GM18520 (cell line): ENCODE results near the gene RASAL1.

Experiments
- ATAC-seq: cut with Tn5 transposase; IDR thresholded peaks from one replicate; pipeline ENCODE4 v1.9.1; 2021; ENCODE audit not compliant: unreplicated experiment

The RASAL1 gene

DNA sequence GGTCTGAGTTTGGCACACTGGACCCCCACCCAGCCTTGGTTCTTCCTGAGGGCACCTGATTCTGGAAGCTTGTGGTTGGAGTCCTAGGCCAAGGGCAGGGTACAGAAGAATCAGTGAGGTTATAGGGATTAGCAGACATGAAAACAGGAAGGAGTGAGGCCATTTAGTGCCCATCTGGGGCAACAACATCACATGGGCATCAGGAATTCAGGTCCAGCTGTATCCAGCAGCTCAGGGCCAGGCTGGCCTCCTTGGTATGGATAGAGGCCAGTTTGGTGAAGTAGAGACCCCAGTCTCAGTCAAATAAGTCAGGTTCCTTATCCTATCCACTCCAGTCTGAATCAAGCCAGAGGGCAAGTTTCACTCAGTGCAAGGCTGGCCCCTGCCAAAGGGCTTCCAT lies 36.2 kb downstream of the RASAL1 start:
- ATAC-seq: no peak

GRCh38 chr12:113098441-113099028 lies 37.0 kb downstream of the RASAL1 start:
- no peak for ATAC-seq

GRCh38 chr12:113097716-113098440 lies 37.7 kb downstream of the RASAL1 start:
- ATAC-seq: no peak

DNA sequence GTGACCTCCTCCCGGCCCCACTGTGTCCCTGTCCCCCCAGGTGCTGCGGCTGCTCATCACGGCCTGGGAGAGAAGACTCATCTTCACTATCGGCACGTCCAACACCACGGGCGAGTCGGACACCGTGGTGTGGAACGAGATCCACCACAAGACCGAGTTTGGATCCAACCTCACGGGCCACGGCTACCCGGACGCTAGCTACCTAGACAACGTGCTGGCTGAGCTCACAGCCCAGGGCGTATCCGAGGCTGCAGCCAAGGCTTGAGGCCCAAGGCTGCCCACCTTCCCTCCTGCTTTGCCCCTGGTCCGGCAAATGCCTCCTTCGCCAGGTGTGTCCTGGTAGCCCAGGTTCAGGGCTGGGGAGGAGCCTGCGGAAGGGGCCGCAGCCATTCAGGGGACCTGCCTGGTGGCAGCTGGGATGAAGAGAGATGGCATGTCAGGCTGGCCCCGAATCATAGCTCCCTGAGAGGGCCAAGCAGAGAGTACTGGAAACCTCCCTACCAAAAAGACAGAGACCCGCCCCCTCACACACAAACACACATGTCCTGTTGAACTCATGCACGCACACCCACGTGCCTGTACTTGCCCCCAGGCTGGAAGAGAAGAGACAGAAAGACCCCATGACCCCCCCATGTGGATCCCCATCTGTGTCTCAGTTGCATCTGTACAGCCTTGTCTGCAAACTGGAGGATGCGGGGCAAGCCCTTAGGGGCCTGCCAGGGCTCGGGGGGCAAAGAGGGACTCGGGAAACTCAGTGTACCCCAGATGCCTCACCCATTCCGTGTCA lies 38.7 kb downstream of the RASAL1 start:
- no peak for ATAC-seq

DNA sequence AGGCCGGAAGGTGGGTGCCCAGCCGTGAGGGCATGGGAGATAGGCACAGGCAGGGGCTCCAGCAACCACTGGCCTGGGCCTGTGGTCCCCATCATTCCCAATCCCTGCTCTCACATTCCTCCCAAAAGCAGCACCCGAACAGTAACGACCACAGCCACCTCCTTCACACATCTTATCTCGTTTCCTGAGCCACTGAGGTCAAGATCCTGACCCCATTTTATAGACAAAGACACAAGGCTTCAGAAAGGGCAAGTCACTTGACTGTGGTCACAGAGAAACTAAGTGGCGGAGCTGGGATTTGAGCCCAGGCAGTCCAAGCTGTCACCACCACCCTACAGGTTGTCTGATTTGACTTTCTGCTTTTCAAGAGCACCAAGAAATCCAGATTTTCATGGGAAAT lies 40.2 kb downstream of the RASAL1 start:
- ATAC-seq: no peak

DNA sequence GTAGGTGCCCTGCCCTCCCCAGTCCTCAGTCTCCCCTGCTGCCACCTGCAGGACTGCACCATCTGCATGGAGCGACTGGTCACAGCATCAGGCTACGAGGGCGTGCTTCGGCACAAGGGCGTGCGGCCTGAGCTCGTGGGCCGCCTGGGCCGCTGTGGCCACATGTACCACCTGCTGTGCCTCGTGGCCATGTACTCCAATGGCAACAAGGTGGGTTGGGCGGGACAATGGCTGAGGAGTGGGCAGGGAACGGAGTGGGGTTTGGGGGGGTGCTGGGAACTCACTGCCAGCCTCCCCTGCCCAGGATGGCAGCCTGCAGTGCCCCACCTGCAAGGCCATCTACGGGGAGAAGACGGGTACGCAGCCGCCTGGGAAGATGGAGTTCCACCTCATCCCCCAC lies 40.8 kb downstream of the RASAL1 start:
- ATAC-seq: no peak

GRCh38 chr12:113093409-113094101 lies 42.0 kb downstream of the RASAL1 start:
- no peak for ATAC-seq

DNA sequence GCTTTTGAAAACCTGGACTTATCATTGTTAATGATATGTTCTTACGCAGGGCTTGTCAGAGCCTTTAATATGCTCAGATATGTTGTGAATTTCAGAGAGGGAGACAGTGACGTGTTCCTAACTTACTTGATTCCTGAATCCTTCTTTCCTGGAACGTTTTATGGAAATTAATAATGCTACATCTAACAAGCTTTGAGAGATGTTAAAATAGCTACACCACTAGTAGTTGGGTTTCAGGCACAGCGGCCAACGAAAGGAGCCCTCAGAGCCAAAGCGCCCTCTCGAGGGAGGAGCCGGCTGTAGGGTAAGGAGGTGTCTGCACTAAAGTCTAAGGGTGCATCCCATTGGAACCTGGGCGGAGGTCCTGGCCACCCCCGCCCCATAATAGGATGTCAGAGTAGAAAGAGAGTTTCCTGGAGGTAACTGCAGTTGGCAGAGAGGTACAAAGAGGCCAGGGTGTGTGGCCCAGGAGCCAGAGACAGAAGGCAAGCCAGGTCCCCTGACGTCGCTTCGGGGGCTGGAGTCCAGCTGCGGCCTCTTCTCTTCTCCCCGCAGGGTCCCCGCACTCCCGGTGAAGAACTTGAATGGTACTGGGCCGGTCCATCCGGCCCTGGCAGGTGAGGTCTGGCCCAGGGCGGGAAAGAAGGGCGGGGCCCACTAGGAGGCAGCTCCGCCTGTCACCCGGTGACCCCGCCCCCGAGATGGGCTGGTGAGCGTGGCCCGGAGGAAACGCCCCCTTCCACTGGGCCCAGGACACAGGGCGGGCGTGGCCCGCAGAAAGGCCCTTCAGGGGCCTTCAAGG lies 42.8 kb downstream of the RASAL1 start:
- ATAC-seq: no peak

GRCh38 chr12:113091506-113091905 lies 44.1 kb downstream of the RASAL1 start:
- no peak for ATAC-seq

GRCh38 chr12:113090740-113091139 lies 44.8 kb downstream of the RASAL1 start:
- no peak for ATAC-seq

GRCh38 chr12:113089839-113090238 lies 45.7 kb downstream of the RASAL1 start:
- no peak for ATAC-seq

DNA sequence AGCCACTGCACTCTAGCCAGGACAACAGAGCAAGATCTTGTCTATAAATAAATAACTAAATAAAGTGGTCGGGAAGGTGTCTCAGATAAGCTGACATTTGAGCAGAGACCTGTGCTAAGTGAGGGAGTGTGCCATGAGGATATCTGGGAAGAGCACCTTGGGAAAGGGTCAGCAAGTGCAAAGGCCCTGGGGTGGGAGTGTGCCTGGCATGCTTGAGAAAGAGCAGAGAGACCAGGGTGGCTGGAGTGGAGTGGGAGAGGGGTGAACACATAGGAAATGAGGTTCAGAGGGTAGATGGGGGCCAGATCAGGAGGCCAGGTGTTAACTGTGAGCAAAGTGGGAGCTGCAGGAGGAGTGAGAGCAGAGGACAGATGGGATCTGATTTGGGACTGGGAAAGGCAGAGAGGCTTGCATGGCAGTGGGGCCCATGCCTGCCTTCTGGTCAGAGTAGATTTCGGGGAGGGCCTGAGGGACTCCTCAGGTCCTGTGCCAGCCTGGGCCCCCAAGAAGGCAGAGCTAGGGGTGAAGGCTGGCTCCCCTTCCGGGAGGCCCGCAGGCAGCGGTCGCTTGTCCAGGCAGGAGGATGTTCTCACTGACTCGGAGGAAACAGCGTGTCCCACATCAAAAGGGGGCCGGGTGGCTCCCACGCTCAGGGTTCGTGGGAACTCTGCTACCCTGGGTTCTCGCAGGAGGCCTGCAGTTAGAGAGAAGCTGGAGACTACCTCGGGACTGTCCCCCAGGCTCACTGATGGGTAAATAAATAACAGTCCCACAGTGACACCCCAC lies 46.4 kb downstream of the RASAL1 start:
- no peak for ATAC-seq

DNA sequence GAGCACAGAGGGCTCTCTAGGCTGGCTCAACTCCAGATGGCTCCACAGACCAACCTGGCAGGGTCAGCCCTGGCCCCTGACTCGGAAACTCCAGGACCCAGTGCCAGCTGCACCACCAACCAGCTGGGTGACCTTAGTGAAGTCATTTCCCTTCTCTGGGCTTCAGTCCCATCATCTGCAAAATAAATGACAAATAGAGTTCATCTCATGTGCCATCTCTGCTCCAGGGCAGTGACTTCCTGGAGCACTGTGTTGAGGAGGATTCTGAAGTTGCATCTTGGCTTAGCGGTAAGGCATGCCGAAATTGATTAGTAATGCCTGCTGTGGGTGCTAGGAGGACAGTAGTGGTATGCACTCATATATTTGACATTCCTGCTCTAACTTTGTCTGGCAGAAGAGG lies 47.5 kb downstream of the RASAL1 start:
- no peak for ATAC-seq

- ATAC-seq: no peak
These were observed 48.4 kb downstream of the RASAL1 start for GRCh38 chr12:113087193-113087592.

DNA sequence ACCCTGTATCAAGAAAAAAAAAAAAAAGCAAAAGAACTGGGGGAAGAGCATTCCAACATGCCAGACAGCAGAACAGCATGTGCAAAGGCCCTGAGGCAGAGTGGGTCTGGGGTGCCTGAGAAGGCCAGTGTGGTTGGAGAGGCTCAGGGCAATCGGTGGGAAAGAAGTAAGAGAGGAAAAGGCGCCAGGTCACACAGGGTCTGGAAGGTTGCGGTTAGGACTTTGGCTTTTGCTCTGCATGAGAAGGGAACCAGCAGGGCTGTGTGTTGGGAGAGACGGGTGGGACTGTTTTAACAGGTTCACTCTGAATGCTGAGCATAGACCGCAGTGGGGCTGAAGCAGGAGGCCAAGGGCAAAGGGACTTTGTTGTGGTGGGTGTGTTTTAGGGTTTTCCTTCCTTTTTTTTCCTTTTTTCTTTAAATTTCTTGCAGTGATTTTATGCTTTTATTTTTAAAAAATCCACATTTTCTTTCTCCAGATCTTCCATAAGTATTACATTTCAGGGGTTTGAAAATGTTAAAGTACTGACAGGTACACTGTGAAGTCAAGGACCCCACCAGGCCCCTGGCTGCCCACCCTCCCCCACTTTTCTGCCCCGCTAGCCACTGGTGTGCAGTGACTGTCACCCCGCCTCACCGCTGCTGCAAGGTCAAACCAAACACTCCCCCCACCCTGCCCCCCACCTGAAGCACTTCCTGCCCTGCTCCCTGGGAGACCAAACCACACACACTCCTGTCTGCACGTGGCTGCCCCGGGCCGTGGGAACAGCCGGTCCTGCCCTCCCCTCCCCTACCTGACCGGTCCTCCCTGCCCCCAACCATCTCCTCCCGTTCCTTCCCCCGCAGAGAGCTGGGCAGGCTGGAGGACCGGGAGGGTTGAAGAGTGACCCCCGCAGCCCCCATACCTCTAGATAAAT lies 49.1 kb downstream of the RASAL1 start:
- ATAC-seq: no peak

DNA sequence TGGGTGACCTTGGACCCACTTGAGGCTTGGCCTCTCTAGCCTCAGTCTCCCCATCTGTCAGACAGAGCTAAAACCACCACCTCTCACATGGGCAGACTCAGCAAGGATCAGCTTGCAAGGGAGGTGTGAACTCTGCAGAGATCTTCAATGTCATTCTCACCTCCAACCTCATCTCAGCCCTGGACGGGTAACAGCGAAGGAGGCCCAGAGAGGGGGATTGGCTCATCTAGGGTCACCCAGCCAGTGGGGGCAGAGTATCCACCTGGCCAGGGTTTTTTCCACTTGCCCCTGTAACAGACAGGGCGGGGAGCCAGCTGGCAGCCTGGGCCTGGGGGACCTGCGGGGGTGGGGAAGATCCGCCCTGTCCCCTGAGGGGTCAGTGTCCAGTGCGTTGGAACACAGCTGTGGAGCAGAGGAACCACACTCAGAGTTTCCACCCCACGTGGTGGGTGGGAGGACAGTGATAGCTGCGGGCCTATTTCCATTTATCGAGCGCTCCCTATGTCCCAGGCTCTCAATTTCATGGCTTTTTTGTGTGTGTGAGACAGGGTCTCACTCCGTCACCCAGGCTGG lies 51.6 kb downstream of the RASAL1 start:
- no peak for ATAC-seq

DNA sequence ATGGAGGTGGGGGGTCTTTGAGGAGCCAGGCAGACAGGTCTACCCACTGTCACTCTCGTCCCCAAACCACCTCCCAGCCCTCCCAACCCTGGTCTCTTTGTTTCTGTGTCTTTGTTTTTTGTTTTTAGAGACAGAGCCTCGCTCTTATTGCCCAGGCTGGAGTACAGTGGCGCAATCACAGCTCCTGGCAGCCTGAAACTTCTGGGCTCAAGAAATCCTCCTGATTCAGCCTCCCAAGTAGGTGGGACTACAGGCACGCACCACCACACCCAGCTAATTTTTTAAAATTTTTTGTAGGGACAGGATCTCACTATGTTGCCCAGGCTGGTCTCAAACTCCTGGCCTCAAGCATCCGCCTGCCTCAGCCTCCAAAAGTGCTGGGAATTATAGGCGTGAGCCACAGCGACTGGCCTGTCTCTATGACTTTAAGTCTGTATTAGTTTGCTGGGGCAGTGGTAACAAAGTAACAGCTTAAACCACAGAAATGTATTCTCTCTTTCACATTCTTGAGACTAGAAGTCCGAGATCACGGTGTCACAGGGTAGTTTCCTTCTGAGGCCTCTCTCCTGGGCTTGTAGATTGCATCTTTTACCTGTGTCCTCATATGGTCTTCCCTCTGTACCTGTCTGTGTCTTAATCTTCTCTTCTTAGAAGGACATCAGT lies 52.9 kb downstream of the RASAL1 start:
- no peak for ATAC-seq

DNA sequence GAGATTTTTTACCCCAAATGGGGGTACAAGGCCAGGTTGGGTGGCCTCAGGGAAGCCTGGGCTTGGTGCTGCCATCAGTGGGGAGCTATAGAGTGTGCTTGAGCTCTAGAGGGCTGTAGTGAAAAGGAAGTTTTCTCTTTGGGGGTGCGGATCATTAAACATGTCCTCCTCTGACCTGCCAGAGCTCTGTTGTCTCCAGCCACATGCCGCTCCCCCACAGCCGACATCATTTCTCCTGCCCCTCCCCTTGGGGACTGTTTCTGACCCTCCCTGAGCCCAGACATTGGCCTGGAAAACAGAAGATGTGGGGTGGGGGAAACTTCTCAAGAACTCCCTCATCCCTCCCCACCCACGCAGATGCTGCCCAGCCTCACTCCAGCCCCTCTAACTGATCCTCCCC lies 53.7 kb downstream of the RASAL1 start:
- ATAC-seq: no peak
